CD4-positive, CD25-positive, alpha-beta regulatory T cell (primary cell): ENCODE results near the gene GMNN. TPM values are rescaled to one million over a fixed set of nuclear protein-coding genes. Genes with fewer than 3 reads are reported as not detected.
A peak's percentile ranks its signal among the peaks of the same experiment; 100 is the strongest.
"Not testable (repeated sequence)": the region's sequence is repeated elsewhere in the genome, so short reads cannot be mapped to it uniquely, and the experiment has no call there.

Source experiments
- ATAC-seq, 2 donors: fragments of 150-1000 bp; cut with Tn5 transposase; one replicate each; pipeline ENCODE4 v1.10.0; 2021; ENCODE audit warnings: low read depth in 2 of 2, moderate number of reproducible peaks in 2 of 2, moderate library complexity in 1 of 2
- DNase-seq, 3 donors: peaks; one replicate each; pipeline versions ENCODE4 v3.0.0 to v3.0.0-alpha.2; 2012 to 2022; ENCODE audit warnings: mixed read lengths in 1 of 3
- H3K27ac ChIP-seq: one replicate; pipeline ENCODE4 v1.7.0; 2013; ENCODE audit warnings: mild to moderate bottlenecking, low read length; ENCODE audit not compliant: insufficient read depth, poor library complexity, severe bottlenecking
- H3K27me3 ChIP-seq: one replicate; pipeline ENCODE4 v1.7.0; 2013; ENCODE audit warnings: low read length; ENCODE audit not compliant: control insufficient read depth, insufficient read depth
- H3K36me3 ChIP-seq: one replicate; pipeline ENCODE4 v1.7.0; 2013; ENCODE audit warnings: mild to moderate bottlenecking, low read length, moderate library complexity; ENCODE audit not compliant: control insufficient read depth, insufficient read depth
- H3K4me1 ChIP-seq: 2 replicates; pipeline ENCODE4 v1.7.0; 2013; ENCODE audit warnings: mild to moderate bottlenecking, low read length; ENCODE audit not compliant: insufficient read depth, control insufficient read depth, poor library complexity, severe bottlenecking
- H3K4me3 ChIP-seq: one replicate; pipeline ENCODE4 v1.7.0; 2013; ENCODE audit warnings: low read depth, mild to moderate bottlenecking, low read length, moderate library complexity
- H3K9me3 ChIP-seq, 2 experiments: 1 replicate in 1 of 2; 2 replicates in 1 of 2; pipeline ENCODE4 v1.7.0; 2013; ENCODE audit warnings: low read length in 2 of 2, mild to moderate bottlenecking in 1 of 2, moderate library complexity in 1 of 2; ENCODE audit not compliant: control insufficient read depth in 2 of 2
- H3K27ac Mint-ChIP-seq, 3 donors: one replicate each; pipeline ENCODE4 v1.8.0; 2020 to 2022; ENCODE audit warnings: mild to moderate bottlenecking in 3 of 3, mixed read lengths in 3 of 3, moderate library complexity in 2 of 3
- H3K27me3 Mint-ChIP-seq: one replicate; pipeline ENCODE4 v1.8.0; 2022; ENCODE audit warnings: mild to moderate bottlenecking, mixed read lengths
- H3K36me3 Mint-ChIP-seq: one replicate; pipeline ENCODE4 v1.8.0; 2020; ENCODE audit warnings: mixed read lengths
- H3K4me1 Mint-ChIP-seq, 4 donors: one replicate each; pipeline ENCODE4 v1.8.0; 2020 to 2022; ENCODE audit warnings: mixed read lengths in 4 of 4, mild to moderate bottlenecking in 1 of 4
- H3K4me3 Mint-ChIP-seq, 4 donors: one replicate each; pipeline ENCODE4 v1.8.0; 2020 to 2022; ENCODE audit warnings: mild to moderate bottlenecking in 4 of 4, mixed read lengths in 4 of 4, moderate library complexity in 3 of 4
- H3K9me3 Mint-ChIP-seq, 7 donors: one replicate each; pipeline ENCODE4 v1.8.0; 2020 to 2022; ENCODE audit warnings: mixed read lengths in 7 of 7, mild to moderate bottlenecking in 3 of 7, moderate library complexity in 2 of 7
- polyA plus RNA-seq, 4 donors: library from polyadenylated mRNA; unstranded; fragments of 300-500 nt; fragmentation: Illumina TruSeq; gene quantifications; one replicate each; pipeline ENCODE4 v1.2.3, GENCODE V29; 2021
- total RNA-seq: library from RNA; stranded (reverse); gene quantifications from one replicate; pipeline ENCODE4 v1.2.3, GENCODE V29; 2022

The GMNN gene
- total and polyA plus RNA-seq, 5 donors from 2014 or later = 9.1 to 28.3 (median 12.3) TPM

GRCh38 chr6:24753545-24753944 is 21.2 kb upstream of the GMNN start:
- no peak for ATAC-seq
- peaks cover 27% of the 10 kb centered on the region for H3K27me3 Mint-ChIP-seq
- no peaks in the 10 kb centered on the region for H3K4me1 Mint-ChIP-seq
- peaks cover 0 to 6% (median 3%) of the 10 kb centered on the region in 7 donors for H3K9me3 Mint-ChIP-seq
- Histone ChIP-seq H3K4me1 (no peaks in the 10 kb centered on the region), H3K27me3 (peaks cover 2% of the 10 kb centered on the region), H3K4me3 (no peak overlapping the region), H3K36me3 (no peaks in the 10 kb centered on the region), H3K9me3 (no peaks in the 10 kb centered on the region), H3K27ac (no peak overlapping the region)
- H3K36me3 Mint-ChIP-seq = no peaks in the 10 kb centered on the region
- H3K4me3 Mint-ChIP-seq = no peak overlapping the region
- H3K27ac Mint-ChIP-seq = no peak overlapping the region
- no peak for DNase-seq

DNA sequence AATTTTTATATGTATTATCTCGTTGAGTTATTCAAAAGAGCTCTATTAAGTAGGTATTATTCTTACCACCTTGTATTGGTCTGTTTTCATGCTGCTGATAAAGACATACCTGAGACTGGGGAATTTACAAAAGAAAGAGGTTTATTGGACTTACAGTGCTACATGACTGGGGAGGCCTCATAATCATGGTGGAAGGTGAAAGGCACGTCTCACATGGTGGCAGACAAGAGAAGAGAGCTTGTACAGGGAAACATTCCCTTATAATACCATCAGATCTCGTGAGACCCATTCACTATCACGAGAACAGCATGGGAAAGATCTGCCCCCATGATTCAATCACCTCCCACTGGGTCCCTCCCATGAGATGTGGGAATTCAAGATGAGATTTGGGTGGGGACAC is 20.4 kb upstream of the GMNN start:
- H3K36me3 Mint-ChIP-seq, H3K4me1 Mint-ChIP-seq, ATAC-seq, H3K4me3 Mint-ChIP-seq, H3K27ac Mint-ChIP-seq, H3K27me3 ChIP-seq, H3K9me3 ChIP-seq, H3K4me1 ChIP-seq, H3K36me3 ChIP-seq, H3K27ac ChIP-seq, H3K4me3 ChIP-seq, DNase-seq, H3K9me3 Mint-ChIP-seq: not testable (repeated sequence)
- peaks cover 20% of the 10 kb centered on the region for H3K27me3 Mint-ChIP-seq

GRCh38 chr6:24755279-24755678 is 19.5 kb upstream of the GMNN start:
- H3K36me3 ChIP-seq = no peaks in the 10 kb centered on the region
- H3K27me3 ChIP-seq = peaks cover 2% of the 10 kb centered on the region
- Mint-ChIP-seq H3K4me3 (no peak overlapping the region), H3K9me3 (peaks cover 0 to 5% (median 0%) of the 10 kb centered on the region in 7 donors), H3K27me3 (peaks cover 18% of the 10 kb centered on the region), H3K27ac (no peak overlapping the region), H3K36me3 (no peaks in the 10 kb centered on the region), H3K4me1 (no peaks in the 10 kb centered on the region)
- H3K4me1 ChIP-seq = no peaks in the 10 kb centered on the region
- no peak overlapping the region for H3K27ac ChIP-seq
- H3K4me3 ChIP-seq = no peak overlapping the region
- ATAC-seq (no peak), DNase-seq (no peak)
- no peaks in the 10 kb centered on the region for H3K9me3 ChIP-seq

DNA sequence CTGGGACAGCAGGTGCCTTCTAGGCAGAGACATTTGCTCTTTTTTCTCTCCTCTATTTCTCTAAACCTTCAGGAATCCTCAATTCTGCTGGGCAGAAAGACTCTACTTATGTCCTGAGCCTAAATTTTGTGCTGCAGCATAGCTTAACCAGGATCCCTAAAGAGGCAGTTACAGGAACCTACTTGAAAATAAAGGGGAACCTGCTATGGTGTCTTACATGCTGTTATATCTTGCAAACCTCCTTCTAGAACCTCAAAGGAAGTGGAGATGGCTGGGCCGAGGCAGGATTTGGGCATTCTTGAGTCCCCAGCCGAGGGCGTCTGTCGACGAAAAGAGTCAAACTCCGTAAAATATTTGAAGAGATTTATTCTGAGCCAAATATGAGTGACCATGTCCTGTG is 17.1 kb upstream of the GMNN start:
- peak overlapping the region in 1 of 3 donors; percentile 6 for H3K27ac Mint-ChIP-seq

GRCh38 chr6:24759718-24760117 is 15.0 kb upstream of the GMNN start:
- ATAC-seq = no peak
- DNase-seq = no peak
- Histone ChIP-seq H3K36me3 (no peaks in the 10 kb centered on the region), H3K27me3 (no peaks in the 10 kb centered on the region), H3K4me3 (no peak overlapping the region), H3K27ac (no peak overlapping the region), H3K9me3 (no peaks in the 10 kb centered on the region), H3K4me1 (no peaks in the 10 kb centered on the region)
- H3K36me3 Mint-ChIP-seq = no peaks in the 10 kb centered on the region
- H3K27ac Mint-ChIP-seq = peak overlapping the region in 1 of 3 donors; percentile 49
- H3K4me1 Mint-ChIP-seq = peaks cover 0 to 5% (median 0%) of the 10 kb centered on the region in 4 donors
- H3K4me3 Mint-ChIP-seq = no peak overlapping the region
- H3K9me3 Mint-ChIP-seq = no peaks in the 10 kb centered on the region
- no peaks in the 10 kb centered on the region for H3K27me3 Mint-ChIP-seq

More for the DNA sequence above, 17.1 kb upstream of the GMNN start:
- no peaks in the 10 kb centered on the region for H3K36me3 Mint-ChIP-seq
- no peaks in the 10 kb centered on the region for H3K4me1 Mint-ChIP-seq
- no peak overlapping the region for H3K4me3 Mint-ChIP-seq
- Histone ChIP-seq H3K27me3 (peaks cover under 1% of the 10 kb centered on the region), H3K4me1 (no peaks in the 10 kb centered on the region), H3K4me3 (no peak overlapping the region), H3K36me3 (no peaks in the 10 kb centered on the region), H3K9me3 (no peaks in the 10 kb centered on the region), H3K27ac (no peak overlapping the region)
- peaks cover 10% of the 10 kb centered on the region for H3K27me3 Mint-ChIP-seq
- ATAC-seq (no peak), DNase-seq (no peak)
- H3K9me3 Mint-ChIP-seq = peaks cover 0 to 5% (median 0%) of the 10 kb centered on the region in 7 donors

DNA sequence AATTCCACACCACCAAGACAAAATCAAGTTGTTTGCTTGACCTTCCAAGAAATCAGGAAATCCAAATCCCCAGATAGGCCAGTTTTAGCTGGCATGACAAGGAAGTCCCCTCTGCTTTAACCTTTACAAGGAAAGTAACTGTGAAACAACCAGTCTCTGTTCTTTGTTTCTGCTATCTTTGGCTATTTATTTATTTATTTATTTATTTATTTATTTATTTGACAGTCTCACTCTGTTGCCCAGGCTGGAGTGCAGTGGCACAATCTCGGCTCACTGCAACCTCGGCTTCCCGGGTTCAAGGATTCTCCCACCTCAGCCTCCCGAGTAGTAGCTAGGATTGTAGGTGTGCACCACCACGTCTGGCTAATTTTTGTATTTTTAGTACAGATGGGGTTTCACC is 14.5 kb upstream of the GMNN start:
- H3K4me1 Mint-ChIP-seq = peaks cover 0 to 5% (median 0%) of the 10 kb centered on the region in 4 donors
- no peak for ATAC-seq
- no peak overlapping the region for H3K4me3 Mint-ChIP-seq
- H3K27ac Mint-ChIP-seq = peak overlapping the region in 1 of 3 donors; percentile 49
- H3K4me3 ChIP-seq = no peak overlapping the region
- H3K27me3 ChIP-seq = no peaks in the 10 kb centered on the region
- no peaks in the 10 kb centered on the region for H3K9me3 ChIP-seq
- H3K27ac ChIP-seq = no peak overlapping the region
- no peaks in the 10 kb centered on the region for H3K36me3 ChIP-seq
- no peak for DNase-seq
- no peaks in the 10 kb centered on the region for H3K36me3 Mint-ChIP-seq
- no peaks in the 10 kb centered on the region for H3K4me1 ChIP-seq
- no peaks in the 10 kb centered on the region for H3K9me3 Mint-ChIP-seq
- no peaks in the 10 kb centered on the region for H3K27me3 Mint-ChIP-seq

DNA sequence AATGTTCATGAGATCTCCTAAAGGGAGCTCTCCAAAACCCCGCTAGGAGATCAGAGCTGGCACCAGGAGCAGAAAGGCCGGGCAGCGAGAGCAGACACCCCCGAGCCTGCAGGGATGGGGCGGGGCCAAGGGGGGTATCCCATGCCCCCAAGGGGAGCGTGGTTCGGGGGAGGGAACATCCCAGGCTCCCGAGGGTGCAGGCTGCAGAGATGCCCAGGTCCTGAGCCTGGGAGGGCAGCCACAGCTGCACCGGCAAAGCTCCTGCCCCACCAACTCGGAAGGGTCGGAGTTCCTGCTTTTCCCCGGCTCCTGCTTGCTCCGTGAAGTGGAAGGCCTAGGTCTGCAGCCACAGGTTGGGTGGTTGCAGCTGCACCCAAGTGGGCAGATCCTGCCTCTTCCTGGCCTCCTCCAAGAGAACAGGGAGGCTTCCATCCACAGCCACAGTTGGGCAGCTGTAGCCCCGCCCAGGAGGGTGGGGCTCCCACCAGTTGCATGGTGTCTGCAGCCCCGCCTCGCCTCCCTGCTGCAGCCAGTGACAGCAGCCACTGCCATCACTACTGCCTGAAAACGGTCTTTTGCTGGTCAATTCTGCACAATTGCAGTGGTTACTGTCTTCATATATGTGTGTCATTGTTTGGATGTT is 13.4 kb upstream of the GMNN start:
- no peaks in the 10 kb centered on the region for H3K27me3 ChIP-seq
- Mint-ChIP-seq H3K27me3 (no peaks in the 10 kb centered on the region), H3K9me3 (no peaks in the 10 kb centered on the region), H3K36me3 (no peaks in the 10 kb centered on the region), H3K4me1 (peaks cover 0 to 5% (median 0%) of the 10 kb centered on the region in 4 donors), H3K4me3 (no peak overlapping the region), H3K27ac (no peak overlapping the region)
- ATAC-seq (no peak), DNase-seq (no peak)
- H3K4me1 ChIP-seq = no peaks in the 10 kb centered on the region
- H3K36me3 ChIP-seq = no peaks in the 10 kb centered on the region
- no peak overlapping the region for H3K4me3 ChIP-seq
- no peaks in the 10 kb centered on the region for H3K9me3 ChIP-seq
- H3K27ac ChIP-seq = no peak overlapping the region

DNA sequence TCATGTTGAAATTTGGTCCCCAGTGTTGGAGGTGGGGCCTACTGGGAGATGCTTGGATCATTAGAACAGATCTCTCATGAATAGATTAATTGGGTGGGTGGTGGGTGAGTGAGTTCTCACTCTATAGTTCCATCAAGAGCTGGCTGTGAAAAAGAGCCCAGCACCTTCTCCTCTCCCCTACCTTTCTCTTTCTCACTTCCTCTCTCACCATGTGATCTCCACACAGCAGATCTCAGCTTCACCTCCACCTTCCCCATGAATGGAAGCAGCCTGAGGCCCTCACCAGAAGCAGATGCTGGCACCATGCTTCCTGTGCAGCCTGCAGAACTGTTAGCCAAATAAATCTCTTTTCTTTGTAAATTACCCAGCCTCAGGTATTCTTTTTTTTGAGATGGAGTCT is 12.9 kb upstream of the GMNN start:
- H3K27ac Mint-ChIP-seq = no peak overlapping the region
- peak in 1 of 3 donors; percentile 12 for DNase-seq

More for the DNA sequence above, 12.9 kb upstream of the GMNN start:
- ATAC-seq = no peak
- H3K4me1 ChIP-seq = no peaks in the 10 kb centered on the region
- H3K27ac ChIP-seq = no peak overlapping the region
- H3K36me3 ChIP-seq = no peaks in the 10 kb centered on the region
- no peak overlapping the region for H3K4me3 ChIP-seq
- Mint-ChIP-seq H3K36me3 (no peaks in the 10 kb centered on the region), H3K9me3 (no peaks in the 10 kb centered on the region), H3K4me1 (peaks cover 0 to 9% (median under 1%) of the 10 kb centered on the region in 4 donors), H3K27me3 (no peaks in the 10 kb centered on the region), H3K4me3 (no peak overlapping the region)
- no peaks in the 10 kb centered on the region for H3K9me3 ChIP-seq
- no peaks in the 10 kb centered on the region for H3K27me3 ChIP-seq
